Spleen (tissue), 3 donors: ENCODE results near the gene SAYSD1.

Experiments used
- POLR2A ChIP-seq, 3 donors: fragments of 450-650 bp; IDR thresholded peaks; one replicate each; pipeline ENCODE4 v1.5.1; 2017; ENCODE audit warnings: antibody characterized with exemption in 3 of 3, mild to moderate bottlenecking in 1 of 3
- POLR2AphosphoS5 ChIP-seq, 3 donors: sonication (generic); formaldehyde crosslinking; IDR thresholded peaks; one replicate each; pipeline ENCODE4 v1.5.1; 2017; ENCODE audit warnings: antibody characterized with exemption in 3 of 3

DNA sequence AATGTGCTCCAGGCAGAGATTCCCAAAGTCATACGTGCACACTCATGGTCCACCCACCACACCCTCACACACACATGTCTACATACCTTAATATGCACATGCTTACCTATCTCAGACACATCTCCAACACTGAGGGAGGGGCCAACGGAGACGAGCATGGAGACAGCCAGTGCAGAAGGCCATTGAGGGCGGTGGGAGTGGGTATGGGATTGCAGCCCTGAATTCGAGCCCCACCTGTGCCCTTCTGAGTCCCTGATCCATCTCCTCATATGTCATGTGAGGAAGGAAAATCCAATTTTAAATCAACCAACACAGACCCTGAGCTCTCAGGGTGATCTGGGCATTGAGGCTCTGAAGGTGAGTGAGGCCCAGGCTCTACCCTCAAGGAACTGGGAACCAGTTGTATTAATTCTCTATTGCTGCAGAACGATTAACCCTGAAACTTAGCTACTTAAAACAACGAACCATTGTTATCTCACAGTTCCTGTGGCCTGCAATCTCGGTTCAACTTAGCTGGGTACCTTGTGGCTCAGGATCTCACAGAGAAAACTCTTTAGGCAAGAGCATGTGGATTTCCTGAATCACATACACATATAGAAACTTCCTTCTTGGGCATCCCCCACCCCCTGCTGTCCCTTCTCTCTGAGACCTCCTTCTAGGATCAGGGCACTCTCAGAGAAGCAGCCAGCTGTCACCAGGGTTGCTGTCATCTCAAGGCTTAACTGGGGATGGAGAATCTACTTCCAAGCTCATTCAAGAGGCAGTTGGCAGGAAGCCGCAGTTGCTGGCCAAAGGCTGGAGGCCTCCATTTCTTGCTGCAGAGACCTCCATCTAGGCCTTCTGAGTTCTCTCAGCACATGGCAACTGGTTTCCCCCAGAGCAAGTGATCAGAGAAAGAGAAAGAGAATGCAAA, 38.1 kb downstream of the SAYSD1 start:
- TF ChIP-seq POLR2A (IDR thresholded peaks at IDR 0.05) (no peak), POLR2AphosphoS5 (IDR thresholded peaks at IDR 0.05) (no peak)
